GM12874 (cell line): ENCODE results near the gene KLF12.

Experiments
- CTCF ChIP-seq: IDR thresholded peaks from 2 replicates; pipeline ENCODE4 v1.5.1; 2011; ENCODE audit warnings: low read depth, mild to moderate bottlenecking, control low read depth, low read length, moderate library complexity; ENCODE audit not compliant: insufficient read depth

KLF12 gene

GRCh38 chr13:74103196-74103595, 31.0 kb downstream of the KLF12 start:
- no peak for TF ChIP-seq CTCF

GRCh38 chr13:74102691-74103090, 31.5 kb downstream of the KLF12 start:
- TF ChIP-seq CTCF: no peak

DNA sequence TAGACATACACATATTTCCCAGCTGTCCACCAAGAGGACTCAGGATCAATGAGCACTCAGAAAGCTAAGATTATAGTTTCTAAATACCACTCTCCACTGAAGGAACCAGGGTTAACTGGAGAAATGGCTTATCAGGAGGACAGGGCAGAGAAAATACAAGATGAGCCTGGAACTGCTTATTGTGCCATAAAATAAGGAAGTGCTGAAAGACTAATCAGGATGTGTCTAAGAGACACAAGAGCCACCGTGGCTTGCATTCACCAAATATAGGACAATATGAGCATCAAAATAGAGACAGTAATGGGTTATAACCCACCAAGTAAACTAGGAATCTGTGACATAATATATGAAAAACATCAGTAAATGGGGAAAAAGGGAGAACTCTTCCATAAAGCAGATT, 32.8 kb downstream of the KLF12 start:
- no peak for TF ChIP-seq CTCF

DNA sequence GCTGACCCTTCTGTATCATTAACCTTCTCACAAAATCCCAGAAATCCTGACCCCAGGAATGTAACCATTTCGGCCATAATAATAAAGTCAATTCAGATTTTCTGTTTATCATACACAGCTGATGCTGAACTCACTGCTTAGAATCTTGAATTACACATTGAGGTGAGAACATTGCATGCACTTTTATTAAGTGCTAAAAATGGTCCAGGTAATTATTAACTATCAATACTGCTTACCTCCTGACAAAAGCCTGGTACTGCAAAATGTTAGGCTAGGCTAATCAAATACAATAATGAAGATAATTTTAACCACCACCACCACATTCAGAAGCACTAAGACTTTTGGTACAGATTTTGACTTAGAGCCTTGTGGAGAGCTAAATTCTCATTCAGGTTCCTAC, 36.1 kb downstream of the KLF12 start:
- TF ChIP-seq CTCF: no peak

DNA sequence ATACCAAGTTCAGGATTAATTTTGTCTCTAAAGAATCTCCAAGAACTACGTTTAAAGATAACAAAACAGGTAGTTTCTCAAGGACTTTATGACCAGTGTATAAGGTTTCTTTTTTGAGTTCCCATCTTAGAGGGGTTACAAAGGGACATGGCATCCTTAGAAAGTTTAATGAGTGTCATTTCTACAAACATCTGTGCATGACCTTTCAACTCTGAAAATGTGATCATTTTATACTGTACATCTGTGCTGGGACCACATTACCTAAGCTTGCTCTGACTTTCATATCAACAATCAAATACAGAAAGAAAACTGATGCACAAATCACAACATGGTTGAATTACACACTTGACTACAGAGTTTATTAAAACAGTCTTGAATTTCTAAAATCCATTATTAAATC, 37.1 kb downstream of the KLF12 start:
- no peak for TF ChIP-seq CTCF

GRCh38 chr13:74093691-74094090, 40.5 kb downstream of the KLF12 start:
- TF ChIP-seq CTCF: no peak

GRCh38 chr13:74092711-74093110, 41.5 kb downstream of the KLF12 start:
- TF ChIP-seq CTCF: no peak
